ENCODE measurements around the gene MPHOSPH6.

GRCh38 chr16:82181461-82182185 lies 11.6 kb upstream of the MPHOSPH6 start:
- TF ChIP-seq CTCF (IDR thresholded peaks at IDR 0.05; ENCODE audit: control extremely low read depth in 1 of 3, insufficient read depth in 1 of 3, low read depth in 1 of 3, low read length in 3 of 3) (no peak), GABPA (IDR thresholded peaks at IDR 0.05; ENCODE audit: borderline replicate concordance, insufficient read depth, low read length) (no peak), SP2 (IDR thresholded peaks at IDR 0.05; ENCODE audit: low read length) (no peak)

Measured in H1 (cell line).